ENCODE results near the gene DNAJB11. TPM values are rescaled to one million over a fixed set of nuclear protein-coding genes. Genes with fewer than 3 reads are reported as not detected.
A peak's percentile ranks its signal among the peaks of the same experiment; 100 is the strongest.

The DNAJB11 gene
- total RNA-seq, 1 donor from 2014 or later, result 53.5 TPM

DNA sequence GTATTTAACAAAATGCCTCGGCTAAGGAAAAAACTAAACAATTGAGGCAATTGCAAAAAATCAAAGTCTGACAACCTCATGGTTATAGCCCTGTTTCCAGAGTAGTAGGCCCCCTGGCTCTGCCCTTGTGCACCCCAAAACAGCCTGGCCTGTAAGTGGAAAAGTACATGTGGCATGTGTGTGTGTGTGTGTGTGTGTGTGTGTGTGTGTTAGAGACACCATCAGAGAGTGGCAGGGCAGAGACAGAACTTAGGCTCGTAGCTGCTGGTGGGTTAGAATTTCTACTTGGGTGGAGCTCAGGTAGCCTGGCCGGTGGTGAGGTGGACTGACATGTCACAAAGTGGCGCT is 28.2 kb downstream of the DNAJB11 start:
- no peaks in the 10 kb centered on the region for H3K9me3 Mint-ChIP-seq
- TF ChIP-seq, protein P1, sequence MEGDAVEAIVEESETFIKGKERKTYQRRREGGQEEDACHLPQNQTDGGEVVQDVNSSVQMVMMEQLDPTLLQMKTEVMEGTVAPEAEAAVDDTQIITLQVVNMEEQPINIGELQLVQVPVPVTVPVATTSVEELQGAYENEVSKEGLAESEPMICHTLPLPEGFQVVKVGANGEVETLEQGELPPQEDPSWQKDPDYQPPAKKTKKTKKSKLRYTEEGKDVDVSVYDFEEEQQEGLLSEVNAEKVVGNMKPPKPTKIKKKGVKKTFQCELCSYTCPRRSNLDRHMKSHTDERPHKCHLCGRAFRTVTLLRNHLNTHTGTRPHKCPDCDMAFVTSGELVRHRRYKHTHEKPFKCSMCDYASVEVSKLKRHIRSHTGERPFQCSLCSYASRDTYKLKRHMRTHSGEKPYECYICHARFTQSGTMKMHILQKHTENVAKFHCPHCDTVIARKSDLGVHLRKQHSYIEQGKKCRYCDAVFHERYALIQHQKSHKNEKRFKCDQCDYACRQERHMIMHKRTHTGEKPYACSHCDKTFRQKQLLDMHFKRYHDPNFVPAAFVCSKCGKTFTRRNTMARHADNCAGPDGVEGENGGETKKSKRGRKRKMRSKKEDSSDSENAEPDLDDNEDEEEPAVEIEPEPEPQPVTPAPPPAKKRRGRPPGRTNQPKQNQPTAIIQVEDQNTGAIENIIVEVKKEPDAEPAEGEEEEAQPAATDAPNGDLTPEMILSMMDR (conservative IDR thresholded peaks at IDR 0.05), result no peak
- DNase-seq (ENCODE audit: low read depth, low spot score), result no peak
- no peak overlapping the region for H3K27ac Mint-ChIP-seq (ENCODE audit: unreplicated experiment)
- peaks cover 13% of the 10 kb centered on the region for H3K4me1 Mint-ChIP-seq
- no peak overlapping the region for H3K4me3 Mint-ChIP-seq
- no peaks in the 10 kb centered on the region for H3K27me3 Mint-ChIP-seq (ENCODE audit: low read depth)
- H3K36me3 Mint-ChIP-seq (ENCODE audit: low read depth), result no peaks in the 10 kb centered on the region

DNA sequence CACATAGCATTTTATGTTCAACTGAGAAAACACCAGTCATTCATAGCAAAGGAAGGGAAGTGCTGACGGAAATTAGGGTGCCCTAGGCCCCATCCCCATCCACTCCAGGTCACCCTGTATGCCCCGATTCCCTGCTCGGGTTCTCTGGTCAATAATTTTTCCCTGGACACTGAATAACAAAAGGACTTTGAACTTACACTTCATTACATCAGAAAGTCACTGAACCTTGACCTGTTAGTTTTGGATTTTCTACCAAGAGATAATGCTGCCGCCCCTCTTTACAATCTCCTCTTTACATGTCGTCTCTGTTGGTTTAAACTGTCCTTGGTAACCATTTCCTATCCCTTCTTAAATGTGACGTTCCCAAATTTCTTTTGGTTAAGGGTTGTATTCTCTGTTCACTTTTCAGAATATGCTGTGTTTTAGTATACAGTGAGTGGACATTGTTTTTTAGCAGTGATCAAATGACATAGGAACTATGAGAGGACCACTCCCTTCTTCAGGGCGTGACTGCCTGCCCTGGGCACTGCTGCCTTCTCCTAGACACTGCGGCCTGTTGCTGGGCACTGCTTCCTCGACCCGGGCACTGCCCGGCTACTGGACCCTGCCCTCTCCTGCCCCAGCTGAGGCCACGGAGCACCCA is 28.7 kb downstream of the DNAJB11 start:
- Mint-ChIP-seq H3K4me1 (peaks cover 13% of the 10 kb centered on the region), H3K9me3 (no peaks in the 10 kb centered on the region), H3K4me3 (no peak overlapping the region), H3K27ac (ENCODE audit: unreplicated experiment) (no peak overlapping the region), H3K27me3 (ENCODE audit: low read depth) (no peaks in the 10 kb centered on the region), H3K36me3 (ENCODE audit: low read depth) (no peaks in the 10 kb centered on the region)
- TF ChIP-seq, protein P1 (conservative IDR thresholded peaks at IDR 0.05), result no peak
- DNase-seq (ENCODE audit: low read depth, low spot score), result no peak

DNA sequence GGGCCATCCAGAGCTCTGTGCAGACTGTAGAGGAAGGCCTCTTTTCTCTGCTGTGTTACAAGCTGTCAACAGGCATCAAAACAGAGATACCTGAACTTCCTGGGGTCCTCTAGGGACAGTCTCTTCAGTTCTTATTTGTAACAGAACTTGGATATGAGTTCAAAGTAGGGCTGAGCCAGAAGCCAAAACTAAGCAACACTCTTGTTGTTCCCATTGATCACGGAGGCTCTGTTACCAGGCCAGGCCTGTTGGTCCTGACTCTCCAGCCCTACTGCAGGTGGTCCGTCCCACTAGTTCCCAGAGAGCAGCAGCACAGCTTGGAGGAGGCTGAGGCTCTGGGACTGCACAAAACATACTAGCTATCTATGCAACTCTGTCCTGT is 29.3 kb downstream of the DNAJB11 start:
- TF ChIP-seq, protein P1 (conservative IDR thresholded peaks at IDR 0.05), result no peak
- DNase-seq (ENCODE audit: low read depth, low spot score), result no peak
- Mint-ChIP-seq H3K4me3 (no peak overlapping the region), H3K36me3 (ENCODE audit: low read depth) (no peaks in the 10 kb centered on the region), H3K27ac (ENCODE audit: unreplicated experiment) (no peak overlapping the region), H3K27me3 (ENCODE audit: low read depth) (peaks cover 1% of the 10 kb centered on the region), H3K9me3 (no peaks in the 10 kb centered on the region), H3K4me1 (peaks cover 13% of the 10 kb centered on the region)

DNA sequence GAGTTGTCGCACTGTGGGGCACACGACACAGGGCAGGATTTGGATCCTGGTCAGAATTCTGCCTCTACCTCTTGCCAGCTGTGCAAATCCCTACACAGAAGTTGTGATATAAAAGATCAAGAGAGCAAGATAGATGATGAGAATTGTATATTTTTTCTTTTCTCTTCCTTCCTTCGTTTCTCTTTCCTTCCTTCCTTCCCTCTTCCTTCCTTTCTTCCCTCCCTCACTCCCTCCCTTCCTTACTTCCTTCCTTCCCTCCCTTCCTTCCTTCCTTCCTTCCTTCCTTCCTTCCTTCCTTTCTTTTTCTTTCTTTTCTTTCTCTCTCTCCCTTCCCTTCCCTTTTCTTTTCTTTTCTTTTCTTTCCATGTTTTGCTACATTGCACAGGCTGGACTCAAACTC is 30.4 kb downstream of the DNAJB11 start:
- Mint-ChIP-seq H3K9me3 (no peaks in the 10 kb centered on the region), H3K4me3 (no peak overlapping the region), H3K27me3 (ENCODE audit: low read depth) (peaks cover 9% of the 10 kb centered on the region), H3K36me3 (ENCODE audit: low read depth) (no peaks in the 10 kb centered on the region), H3K27ac (ENCODE audit: unreplicated experiment) (no peak overlapping the region), H3K4me1 (peaks cover 13% of the 10 kb centered on the region)
- TF ChIP-seq, protein P1 (conservative IDR thresholded peaks at IDR 0.05), result no peak
- no peak for DNase-seq (ENCODE audit: low read depth, low spot score)

DNA sequence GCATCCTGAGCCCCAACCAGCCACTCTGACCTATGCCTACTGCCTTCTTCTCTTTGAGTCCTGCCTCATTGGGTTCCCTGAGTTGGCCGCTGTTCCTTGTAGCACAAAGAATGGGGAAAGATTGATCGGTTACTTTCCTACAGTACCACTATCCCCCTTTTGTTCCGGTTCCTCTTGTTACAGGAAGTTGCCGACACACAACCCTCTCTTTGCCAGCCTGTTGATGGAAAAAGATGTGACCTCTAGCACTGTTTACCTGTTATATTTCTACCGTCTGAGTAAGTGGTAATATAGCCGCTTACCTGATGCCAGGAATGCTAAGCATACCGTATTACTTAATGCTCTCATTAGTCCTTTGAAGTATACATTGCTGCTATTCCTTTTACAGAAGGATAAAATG is 32.6 kb downstream of the DNAJB11 start:
- peak overlapping the region; percentile 10 for H3K27ac Mint-ChIP-seq (ENCODE audit: unreplicated experiment)
- peaks cover 9% of the 10 kb centered on the region for H3K27me3 Mint-ChIP-seq (ENCODE audit: low read depth)
- H3K4me3 Mint-ChIP-seq, result no peak overlapping the region
- H3K4me1 Mint-ChIP-seq, result peaks cover 8% of the 10 kb centered on the region
- no peak for DNase-seq (ENCODE audit: low read depth, low spot score)
- H3K36me3 Mint-ChIP-seq (ENCODE audit: low read depth), result no peaks in the 10 kb centered on the region
- no peaks in the 10 kb centered on the region for H3K9me3 Mint-ChIP-seq
- TF ChIP-seq, protein P1 (conservative IDR thresholded peaks at IDR 0.05), result no peak
